K562 (cell line): ENCODE measurements around the gene APOA1. TPM values are rescaled to one million over a fixed set of nuclear protein-coding genes. Genes with fewer than 3 reads are reported as not detected.

Source experiments
- ATAC-seq: fragments of 200-7000 bp; cut with Tn5 transposase; 3 replicates; pipeline ENCODE4 v1.9.1; 2020; ENCODE audit warnings: moderate library complexity
- BruUV-seq: library from RNA; stranded (reverse); fragments of 400-500 nt; replicated peaks from 2 replicates; lab custom pipeline; 2021; lab: Mats Ljungman, UMichigan
- CTCF ChIA-PET: fragments of 300-600 bp; formaldehyde crosslinking; extraction: SDS; loops from one replicate; lab custom pipeline; 2021; ENCODE audit warnings: low intra/inter-chr PET ratio; lab: Yijun Ruan, JAX
- POLR2A ChIA-PET: fragments of 300-600, 350-650 bp; sonication (Branson Sonifier 250); formaldehyde crosslinking; extraction: SDS; loops from one replicate; lab custom pipeline; 2021; ENCODE audit warnings: antibody characterized with exemption, inconsistent platforms; lab: Yijun Ruan, JAX
- DNase-seq, 4 experiments: peaks; one replicate each; pipeline versions ENCODE4 v3.0.0 to v3.0.0-alpha.2; 2011 to 2018; ENCODE audit warnings: low spot score in 3 of 4, mixed read lengths in 3 of 4; ENCODE audit errors: extremely low read depth in 1 of 4
- FAIRE-seq: peaks from 2 replicates; lab custom pipeline; 2011; peaks lifted over from hg19 to GRCh38; lab: Jason Lieb, UNC
- H2AFZ ChIP-seq: 2 replicates; pipeline ENCODE4 v1.6.0; 2011; ENCODE audit warnings: low read depth, low read length, control low read depth, inconsistent platforms
- H3K27ac ChIP-seq: fragments of 200-600 bp; 3 replicates; pipeline ENCODE4 v1.8.0; 2011; ENCODE audit warnings: low read depth, mild to moderate bottlenecking, control low read depth, inconsistent platforms, low read length, moderate library complexity, mixed read lengths; ENCODE audit errors: extremely low read depth
- H3K27me3 ChIP-seq, 2 experiments: fragments of 300-600 bp in 1 of 2; 2 replicates in 1 of 2; 3 replicates in 1 of 2; pipeline versions ENCODE4 v1.6.0 to v1.8.0; 2011; ENCODE audit warnings: inconsistent platforms in 2 of 2, low read length in 2 of 2, mild to moderate bottlenecking in 1 of 2, mixed read lengths in 1 of 2, moderate library complexity in 1 of 2; ENCODE audit not compliant: control insufficient read depth in 2 of 2, insufficient read depth in 2 of 2
- H3K36me3 ChIP-seq: fragments of 300-600 bp; 3 replicates; pipeline ENCODE4 v1.8.0; 2011; ENCODE audit warnings: mild to moderate bottlenecking, low read length, inconsistent platforms; ENCODE audit not compliant: control insufficient read depth, insufficient read depth
- H3K4me1 ChIP-seq, 2 experiments: fragments of 200-600 bp in 1 of 2; replicated peaks in 1 of 2; 2 replicates in 1 of 2; 3 replicates in 1 of 2; pipeline versions ENCODE4 v1.5.1 to v1.8.0; 2011; ENCODE audit warnings: inconsistent platforms in 2 of 2, low read length in 2 of 2, mild to moderate bottlenecking in 1 of 2, mixed read lengths in 1 of 2, moderate library complexity in 1 of 2; ENCODE audit not compliant: control insufficient read depth in 2 of 2, insufficient read depth in 2 of 2
- H3K4me2 ChIP-seq: 2 replicates; pipeline ENCODE4 v1.6.1; 2011; ENCODE audit warnings: low read length, control low read depth, inconsistent platforms, mixed read lengths; ENCODE audit not compliant: insufficient read depth
- H3K4me3 ChIP-seq: fragments of 200-600 bp; sonication (generic), shearing (Covaris generic); 2 replicates; pipeline ENCODE4 v1.5.1; 2016; ENCODE audit warnings: control low read depth, inconsistent platforms
- H3K79me2 ChIP-seq: fragments of 200-600 bp; 3 replicates; pipeline ENCODE4 v1.8.0; 2011; ENCODE audit warnings: low read length, inconsistent platforms; ENCODE audit not compliant: control insufficient read depth, insufficient read depth
- H3K9ac ChIP-seq, 2 experiments: 2 replicates each; pipeline versions ENCODE4 v1.6.0 to v1.6.1; 2011; ENCODE audit warnings: low read depth in 2 of 2, low read length in 2 of 2, control low read depth in 1 of 2, inconsistent platforms in 1 of 2, mild to moderate bottlenecking in 1 of 2, mixed read lengths in 1 of 2; ENCODE audit not compliant: insufficient read depth in 1 of 2
- H3K9me1 ChIP-seq: one replicate; pipeline ENCODE4 v1.6.0; 2011; ENCODE audit warnings: inconsistent platforms, mild to moderate bottlenecking, low read length, moderate library complexity; ENCODE audit not compliant: control insufficient read depth, insufficient read depth
- H3K9me3 ChIP-seq: replicated peaks from 2 replicates; pipeline ENCODE4 v1.5.1; 2011; ENCODE audit warnings: low read depth, low read length, inconsistent platforms; ENCODE audit not compliant: control insufficient read depth, insufficient read depth
- H4K20me1 ChIP-seq: replicated peaks from 2 replicates; pipeline ENCODE4 v1.6.1; 2011; ENCODE audit warnings: low read length, inconsistent platforms, mixed read lengths; ENCODE audit not compliant: control insufficient read depth, insufficient read depth
- ELF1 ChIP-seq: fragments of 200-800 bp; sonication (Bioruptor generic); IDR thresholded peaks from 2 replicates; pipeline ENCODE4 v1.6.1; 2016; ENCODE audit warnings: missing genetic modification characterization, missing compliant biosample characterization
- ELF2 ChIP-seq: fragments of 250-450 bp; sonication (Bioruptor Pico); IDR thresholded peaks from 2 replicates; pipeline ENCODE4 v1.5.0; 2021; ENCODE audit warnings: mild to moderate bottlenecking
- ELK1 ChIP-seq: sonication (generic); formaldehyde crosslinking; IDR thresholded peaks from 2 replicates; pipeline ENCODE4 v1.8.1; 2022; ENCODE audit warnings: missing genetic modification reagents
- JUN ChIP-seq, 2 experiments: sonication (generic) in 1 of 2; formaldehyde crosslinking in 1 of 2; IDR thresholded peaks; 2 replicates each; pipeline versions ENCODE4 v1.6.1 to v1.8.0; 2012 to 2022; ENCODE audit warnings: borderline replicate concordance in 2 of 2, mild to moderate bottlenecking in 2 of 2, improper control_type of control experiment in 1 of 2, low read depth in 1 of 2, low read length in 1 of 2, missing genetic modification reagents in 1 of 2
- WHSC1 ChIP-seq: IDR thresholded peaks from one replicate; pipeline ENCODE4 v1.6.1; 2012; ENCODE audit warnings: low read length, control low read depth, inconsistent platforms
- ZBTB33 ChIP-seq: sonication (generic); formaldehyde crosslinking; IDR thresholded peaks from 2 replicates; pipeline ENCODE4 v1.8.1; 2023; ENCODE audit warnings: mild to moderate bottlenecking, missing genetic modification reagents
- WGBS: fragments of 100-300 bp; shearing (Covaris generic); methylation state at CpG from one replicate; pipeline ENCODE4 v1.1.6; 2016; ENCODE audit warnings: low coverage, mixed read lengths; ENCODE audit not compliant: insufficient coverage; ENCODE audit errors: missing lambda C conversion rate; 5-methylcytosine and 5-hydroxymethylcytosine counted together
- in situ Hi-C: fragments of 300-500 bp; cut with MboI; formaldehyde crosslinking; loops from 4 replicates; pipeline ENCODE4 v1.15.0; 2018; ENCODE audit warnings: inconsistent platforms, mixed read lengths
- intact Hi-C: fragments of 100-400 bp; cut with micrococcal nuclease; formaldehyde crosslinking; loops from 2 replicates; pipeline ENCODE4 v1.14.2; 2022
- polyA plus RNA-seq, 8 experiments: library from polyadenylated mRNA; depleted of rRNA in 4 of 8; stranded (reverse) in 5 of 8; unstranded in 3 of 8; fragments of >200 nt; fragmentation: Nextera tagmentation in 2 of 8; fragmentation: Illumina TruSeq in 1 of 8; extraction: Ambion mirVana in 2 of 8; extraction: Trizol in 1 of 8; gene quantifications; 2 replicates each; pipeline versions ENCODE4 v1.2.1 to v1.2.3, GENCODE V29; 2011 to 2014; ENCODE audit warnings: inconsistent platforms in 1 of 8, missing spikeins in 1 of 8
- total RNA-seq, 7 experiments: library from RNA; depleted of rRNA in 6 of 7; stranded (reverse); fragments of >200 nt in 6 of 7; fragmentation: Illumina TruSeq in 2 of 7; extraction: Trizol in 2 of 7; gene quantifications; 2 replicates each; pipeline versions ENCODE4 v1.2.1 to v1.2.3, GENCODE V29; 2011 to 2021; ENCODE audit warnings: low replicate concordance in 1 of 7

APOA1 gene
- total and polyA plus RNA-seq, 9 of the 15 experiments (the other 6 are each of a cell fraction or from before 2014, with no cell fraction given): 1.8 TPM; not detected in 8

- FAIRE-seq: no peak
Measured at GRCh38 chr11:116849060-116849459, 11.6 kb upstream of the APOA1 start.

More at GRCh38 chr11:116849060-116849459, 11.6 kb upstream of the APOA1 start:
- in situ Hi-C loops: no loop called here
- no peaks in the 10 kb centered on the region for H4K20me1 ChIP-seq
- TF ChIP-seq WHSC1 (no peak), ELK1 (no peak), ZBTB33 (no peak), ELF2 (CRISPR knock-in tag) (no peak), ELF1 (no peak), JUN (IDR thresholded peaks at IDR 0.05; ENCODE audit: borderline replicate concordance, low read depth, low read length) (no peak), JUN (CRISPR knock-in tag; IDR thresholded peaks at IDR 0.05; ENCODE audit: borderline replicate concordance) (no peak)
- ChIA-PET POLR2A (interaction anchor here (1.0 kb wide), 1 partner anchor 12 kb away, joined by 3 read pairs; no protein-coding TSS in a partner anchor), CTCF (no interaction called here)
- no peaks in the 10 kb centered on the region for H3K79me2 ChIP-seq
- H3K9ac ChIP-seq: 0 out of 4 replicates have a peak overlapping the region, but pooled peaks of 1 of the 2 experiments have one; percentile 32
- WGBS: 80% methylated on average over 8 of the region's 12 CpGs
- H2AFZ ChIP-seq: no peak overlapping the region
- H3K27me3 ChIP-seq: no peaks in the 10 kb centered on the region
- H3K36me3 ChIP-seq: peaks cover 49% of the 10 kb centered on the region; the same call in 2 of the 3 replicates
- H3K9me1 ChIP-seq: no peaks in the 10 kb centered on the region
- ATAC-seq (no peak), DNase-seq (no peak)
- H3K4me2 ChIP-seq: no peak overlapping the region
- H3K27ac ChIP-seq: no peak overlapping the region
- H3K4me3 ChIP-seq: no peak overlapping the region
- intact Hi-C loops: no loop called here
- no peaks in the 10 kb centered on the region for H3K9me3 ChIP-seq
- no TSS peak for BruUV-seq
- H3K4me1 ChIP-seq: peaks cover 0 to 14% of the 10 kb centered on the region in 2 experiments; a peak in 3 of 5 replicates
